Inflammatory macrophage treated with lipopolysaccharide for 4 hours (primary cell): ENCODE data around the gene DYNC1I1.

Experiments
- DNase-seq: peaks from one replicate; pipeline ENCODE4 v3.0.0-alpha.2; 2020

DYNC1I1 gene

GRCh38 chr7:95794917-95795515, 22.7 kb downstream of the DYNC1I1 start:
- DNase-seq, result peak; percentile 25

DNA sequence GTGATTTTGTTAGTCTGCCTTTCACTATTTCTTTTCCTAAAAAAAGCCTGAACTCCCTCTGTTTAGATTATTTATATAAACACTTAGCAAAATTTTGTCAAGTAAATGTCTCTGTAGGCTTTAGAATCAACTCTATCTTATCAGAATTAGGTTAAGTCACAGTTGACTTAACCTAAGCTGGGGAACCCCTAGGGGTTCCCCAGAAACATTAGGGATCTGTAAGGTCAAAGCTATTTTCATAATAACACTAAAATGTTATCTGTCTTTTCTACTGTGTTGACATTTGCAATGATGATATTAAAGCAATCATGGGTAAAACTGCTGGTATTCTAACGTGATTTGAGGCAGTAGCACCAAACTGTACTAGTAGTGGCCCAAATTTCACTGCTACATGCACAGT, 24.3 kb downstream of the DYNC1I1 start:
- DNase-seq, result no peak

DNA sequence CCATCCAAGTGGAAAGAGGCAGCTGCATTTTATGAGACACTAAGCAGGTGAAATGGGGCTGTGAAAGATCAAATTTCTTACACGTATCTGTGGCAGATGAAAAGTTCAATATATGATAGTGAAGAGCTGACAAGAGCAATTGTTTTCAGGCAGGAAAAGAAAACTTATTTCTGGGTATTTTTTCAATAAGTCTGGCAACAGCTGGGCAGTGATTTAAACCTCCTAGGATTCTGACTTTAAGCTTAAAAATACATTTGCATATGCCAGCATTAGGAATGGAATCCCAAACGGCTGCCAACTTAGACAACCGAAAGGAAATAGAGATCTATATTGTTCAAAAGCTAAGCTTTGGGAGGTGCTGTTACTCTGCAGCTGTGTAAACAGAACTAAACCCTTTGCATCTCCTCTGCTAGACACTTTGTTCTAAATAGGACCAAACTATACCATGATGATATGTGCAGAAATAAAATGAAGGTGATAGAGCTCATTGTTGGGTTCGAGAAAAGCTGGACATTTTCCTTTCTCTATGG, 26.1 kb downstream of the DYNC1I1 start:
- no peak for DNase-seq

GRCh38 chr7:95800787-95801186, 28.4 kb downstream of the DYNC1I1 start:
- DNase-seq, result no peak

GRCh38 chr7:95802270-95802669, 29.9 kb downstream of the DYNC1I1 start:
- no peak for DNase-seq

DNA sequence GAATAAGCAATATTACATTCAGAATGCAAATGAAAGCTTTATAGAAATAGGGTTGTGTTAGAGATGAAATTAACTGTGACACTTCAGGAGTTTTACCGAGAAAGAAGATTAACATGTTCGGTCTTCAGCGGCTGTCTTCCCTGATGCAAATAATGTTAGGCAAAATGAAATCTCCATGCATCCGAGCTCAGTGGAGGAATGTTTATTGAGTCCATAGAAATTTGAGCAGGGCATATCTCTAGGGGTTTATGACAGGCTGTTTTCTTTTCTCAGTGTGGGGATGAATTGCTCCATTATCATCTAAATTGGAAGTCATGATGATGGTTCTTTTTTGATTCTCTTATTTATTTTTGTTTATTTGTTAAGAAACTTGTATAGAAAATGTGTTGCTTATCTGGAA, 31.7 kb downstream of the DYNC1I1 start:
- no peak for DNase-seq

GRCh38 chr7:95805909-95806308, 33.6 kb downstream of the DYNC1I1 start:
- no peak for DNase-seq

DNA sequence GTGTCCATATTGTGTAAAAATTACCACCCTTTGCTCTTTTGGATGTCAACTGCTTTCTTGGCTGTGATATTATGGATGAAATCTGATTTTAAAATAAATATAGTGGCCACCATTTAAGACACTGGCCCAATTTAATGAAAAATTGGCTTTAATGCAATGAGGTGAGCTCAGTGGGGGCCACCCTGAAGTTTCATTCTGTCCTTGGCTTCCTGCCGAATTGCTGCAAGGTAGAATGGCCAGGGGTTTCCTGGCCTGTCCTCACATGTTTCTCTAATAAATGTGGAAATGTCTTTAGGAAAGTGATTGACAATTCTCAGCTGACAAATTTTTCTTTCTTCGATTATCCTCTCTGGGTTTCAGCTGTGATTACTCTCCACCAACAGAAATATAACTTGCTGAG, 36.0 kb downstream of the DYNC1I1 start:
- DNase-seq, result no peak

- no peak for DNase-seq
Observed at GRCh38 chr7:95811846-95812445, 39.6 kb downstream of the DYNC1I1 start.

DNA sequence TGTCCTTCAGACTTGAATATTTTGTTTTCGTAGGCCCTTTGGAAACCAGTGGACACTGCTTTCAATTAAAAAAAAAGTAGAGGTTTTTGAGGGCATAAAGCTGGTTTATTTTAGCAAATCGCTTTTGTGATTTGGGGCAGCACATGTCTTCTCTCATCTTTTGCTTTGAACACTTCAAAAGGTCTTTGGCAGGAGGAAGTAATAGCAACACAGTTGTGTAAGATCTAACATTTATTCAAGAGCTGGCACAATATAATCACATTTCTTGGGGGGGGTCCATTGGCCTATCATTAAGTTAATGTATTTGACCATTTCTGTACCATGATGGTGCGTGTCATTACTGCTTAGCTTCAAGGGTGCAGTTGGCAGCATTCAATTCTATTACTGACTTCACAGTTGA, 42.4 kb downstream of the DYNC1I1 start:
- no peak for DNase-seq

DNA sequence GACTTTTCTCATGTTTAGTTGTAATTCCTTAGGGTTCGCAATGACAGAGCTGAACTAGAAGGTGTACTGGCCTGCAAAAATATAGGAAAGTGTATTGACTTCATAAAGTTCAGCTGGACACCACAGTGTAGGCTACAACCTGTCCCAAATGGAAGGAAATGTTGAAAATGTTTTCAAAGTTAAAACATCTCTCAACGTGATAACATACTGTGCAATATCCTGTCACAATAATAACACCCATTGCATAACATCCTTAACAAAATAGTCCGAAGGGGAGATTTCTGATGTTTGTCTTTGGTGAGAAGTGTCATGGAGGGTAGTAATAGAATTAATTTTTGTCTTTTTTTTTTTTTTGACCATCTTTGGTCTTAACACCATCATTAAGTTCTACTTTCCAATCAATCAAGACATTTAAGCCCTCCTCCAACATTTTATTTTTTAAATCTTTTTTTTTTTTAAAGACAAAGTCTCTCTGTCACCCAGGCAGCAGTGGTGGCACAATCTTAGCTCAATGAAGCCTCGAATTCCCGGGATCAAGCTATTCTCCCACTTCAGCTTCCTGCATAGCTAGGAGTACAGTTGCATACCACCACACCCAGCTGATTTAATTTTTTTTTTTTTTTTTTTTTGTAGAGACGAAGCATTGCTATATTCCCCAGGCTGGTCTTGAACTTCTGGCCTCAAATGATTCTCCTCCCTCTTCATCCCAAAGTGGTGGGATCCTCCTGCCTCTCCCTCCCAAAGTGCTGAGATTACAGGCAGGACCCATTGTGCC, 45.7 kb downstream of the DYNC1I1 start:
- DNase-seq, result no peak

DNA sequence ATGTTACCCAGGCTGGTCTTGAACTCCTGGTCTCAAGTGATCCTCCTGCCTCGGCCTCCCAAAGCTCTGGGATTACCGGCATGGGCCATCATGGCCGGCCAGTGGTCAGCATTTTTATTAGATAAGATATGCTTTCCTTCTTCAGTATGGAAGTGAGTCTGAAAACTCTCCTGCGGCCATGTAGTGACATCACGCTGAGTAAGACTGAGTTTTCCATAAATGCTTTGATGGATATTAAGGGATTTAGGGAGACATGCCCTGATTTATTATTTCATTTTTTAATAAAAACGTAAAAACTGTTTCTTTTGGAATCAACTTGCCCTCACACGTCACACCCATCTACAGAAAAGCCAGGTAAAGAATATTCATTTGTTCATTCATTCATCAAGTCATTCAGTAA, 48.4 kb downstream of the DYNC1I1 start:
- no peak for DNase-seq

DNA sequence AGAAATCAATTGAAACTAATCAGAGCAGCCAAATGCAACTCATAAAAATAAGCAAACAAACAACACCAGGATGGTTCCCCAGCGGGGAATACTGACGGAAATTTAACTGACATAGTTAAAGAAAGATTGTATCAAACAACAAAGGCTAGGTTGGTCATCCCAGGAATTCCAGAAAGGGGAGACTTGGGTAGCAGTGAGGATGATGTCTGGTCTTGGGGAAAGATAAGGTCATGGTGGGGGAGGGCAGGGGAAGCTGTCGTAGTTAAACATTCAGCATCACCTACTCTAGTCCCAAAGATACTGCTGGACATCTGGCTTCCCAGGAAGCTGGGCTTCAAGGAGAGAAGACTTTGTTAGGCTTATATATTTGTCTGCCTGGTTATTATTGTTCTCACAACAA, 50.4 kb downstream of the DYNC1I1 start:
- no peak for DNase-seq

GRCh38 chr7:95824616-95825015, 52.3 kb downstream of the DYNC1I1 start:
- no peak for DNase-seq

DNA sequence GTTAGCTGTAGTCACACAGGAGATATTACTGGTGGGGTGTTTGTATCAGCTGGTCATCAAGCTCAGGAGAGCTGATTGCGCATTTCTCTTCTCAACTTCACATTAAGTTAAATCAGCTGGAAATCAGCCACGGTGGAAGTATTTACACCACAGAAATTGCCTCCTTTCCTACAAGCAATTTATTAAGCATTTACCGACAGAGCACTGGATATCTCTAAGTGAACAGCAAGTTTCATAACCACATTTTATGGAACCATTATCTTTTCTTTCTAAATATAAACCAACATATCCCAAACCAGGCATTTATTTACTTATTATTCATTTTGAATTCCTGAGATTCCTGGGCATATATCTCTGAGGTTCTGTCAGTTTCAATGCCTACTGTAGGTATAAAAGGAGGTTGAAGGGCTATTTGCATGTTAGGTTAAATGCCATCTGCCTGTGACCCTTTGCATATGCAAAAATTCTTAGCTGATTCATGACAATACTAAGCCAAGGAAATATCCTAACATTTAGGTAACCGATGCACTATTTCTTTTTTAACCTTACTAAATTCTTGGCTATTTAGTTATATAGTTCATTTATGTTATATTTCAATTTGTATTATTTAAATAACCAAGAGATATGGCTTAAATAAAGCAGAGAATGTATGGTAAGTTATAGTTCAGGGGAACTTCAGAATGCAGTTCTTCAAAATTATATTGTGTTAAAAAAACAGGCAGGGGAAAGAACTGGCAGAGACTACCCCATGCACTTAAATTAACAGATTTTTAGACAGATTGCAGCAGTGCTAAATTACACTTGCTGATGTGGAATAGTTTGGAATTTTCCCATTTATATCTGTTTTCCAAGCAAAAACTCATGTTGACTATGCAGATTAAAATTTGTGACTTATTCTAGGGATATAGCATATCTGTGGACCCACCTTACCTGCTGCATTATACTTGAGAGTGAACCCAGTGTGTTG, 56.8 kb downstream of the DYNC1I1 start:
- no peak for DNase-seq

DNA sequence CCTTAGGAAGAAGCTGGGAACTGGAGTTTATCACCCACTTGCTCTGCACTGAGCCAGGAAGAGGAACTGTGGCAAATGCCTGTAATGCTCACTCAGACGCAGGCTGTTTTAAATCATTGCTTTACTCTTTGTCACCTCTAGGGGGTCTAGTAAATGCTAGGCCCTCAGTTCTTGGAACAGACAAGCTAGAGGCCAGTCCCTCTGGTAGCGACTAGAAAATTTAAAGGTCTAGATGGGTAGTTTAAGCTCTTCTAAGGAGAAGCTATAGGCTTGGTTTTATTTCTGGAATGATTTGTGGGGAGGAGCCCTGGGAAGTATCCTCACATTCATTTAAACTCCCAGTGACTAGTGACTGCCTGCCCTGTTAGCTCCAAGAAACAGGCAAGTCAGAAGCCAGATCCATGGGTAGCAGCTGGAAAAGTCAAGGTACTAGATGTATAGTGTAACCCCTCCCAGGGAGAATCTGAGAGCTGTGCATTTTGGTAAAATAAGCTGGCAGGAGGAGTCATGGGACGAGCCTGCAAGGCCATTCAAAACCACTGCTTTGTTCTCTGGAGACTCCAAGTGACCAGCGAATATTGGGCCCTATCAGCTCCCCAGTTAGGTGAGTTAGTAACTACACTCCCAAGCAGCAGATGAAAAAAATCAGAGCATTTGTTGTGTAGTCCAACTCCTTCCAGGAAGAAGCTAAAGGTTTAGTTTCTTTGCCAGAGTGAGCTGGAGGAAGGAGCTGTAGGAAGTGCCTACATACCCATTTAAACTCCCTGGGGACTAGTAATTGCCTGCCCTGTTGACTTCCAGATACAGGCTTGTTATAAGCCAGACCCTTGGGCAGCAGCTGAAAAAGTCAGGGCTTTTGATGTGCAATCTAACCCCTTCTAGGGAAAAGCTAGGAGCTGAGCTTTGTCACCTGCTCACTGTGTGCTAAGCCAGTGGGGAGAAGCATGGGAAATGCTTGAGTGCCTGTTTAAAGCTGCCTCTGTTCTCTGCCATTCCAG, 68.9 kb downstream of the DYNC1I1 start:
- peak; percentile 7 for DNase-seq

GRCh38 chr7:95843286-95843685, 70.9 kb downstream of the DYNC1I1 start:
- DNase-seq, result no peak

DNA sequence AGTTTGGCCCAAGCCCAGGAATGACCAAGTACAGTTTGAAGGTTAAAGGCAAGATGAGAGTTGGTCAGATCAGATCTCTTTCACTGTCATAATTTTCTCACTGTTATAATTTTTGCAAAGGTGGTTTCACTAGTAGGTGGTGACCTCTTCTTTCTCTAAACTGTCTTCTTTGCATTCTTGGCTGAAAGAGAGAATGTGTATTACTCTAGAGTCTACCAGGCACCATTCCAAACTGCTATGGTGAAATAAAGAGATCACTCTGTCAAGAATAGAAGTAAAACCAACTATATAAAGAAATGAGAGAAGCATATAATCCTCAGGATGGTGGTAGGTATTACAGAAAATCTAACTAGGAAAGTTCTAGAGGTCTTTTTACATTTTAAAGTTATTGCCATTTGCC, 72.7 kb downstream of the DYNC1I1 start:
- DNase-seq, result no peak

GRCh38 chr7:95847061-95847460, 74.7 kb downstream of the DYNC1I1 start:
- no peak for DNase-seq

DNA sequence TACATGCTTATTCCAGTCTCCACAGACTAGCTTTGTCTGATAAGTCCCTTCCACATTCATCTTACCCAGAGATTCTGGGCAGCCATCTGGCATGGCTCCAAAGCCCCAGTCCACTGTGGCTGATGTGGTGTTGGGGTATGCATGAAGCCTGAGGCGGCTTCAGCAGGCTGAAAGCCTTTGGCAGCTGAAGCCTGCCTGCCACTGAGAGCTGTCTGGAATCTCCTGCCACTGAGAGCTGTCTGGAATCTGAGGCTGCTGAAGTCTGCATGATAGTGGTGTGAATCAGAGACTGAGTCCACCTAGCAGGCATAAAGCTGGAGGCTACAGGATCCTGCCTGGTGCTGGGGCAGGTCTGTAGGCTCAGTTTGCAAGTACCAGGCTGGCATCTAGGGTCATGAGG, 87.1 kb downstream of the DYNC1I1 start:
- no peak for DNase-seq

DNA sequence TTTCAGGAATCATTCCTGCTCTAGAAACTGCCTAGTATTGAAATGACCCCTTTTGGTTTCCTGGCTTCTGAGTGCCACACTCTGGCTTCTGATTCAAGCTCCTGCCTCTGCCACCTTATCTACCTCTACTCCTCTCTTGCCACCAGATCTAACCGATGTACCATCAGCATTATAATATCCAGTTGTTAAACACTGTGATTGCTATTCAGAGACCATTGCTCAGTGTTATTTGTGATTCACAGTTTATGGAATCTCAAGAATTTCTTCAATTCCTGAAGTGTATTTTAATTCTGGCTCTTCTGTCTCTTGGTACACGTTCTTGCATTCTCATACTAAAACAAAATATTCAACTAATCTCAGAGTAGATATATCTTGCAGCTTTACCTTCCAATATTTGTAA, 88.7 kb downstream of the DYNC1I1 start:
- no peak for DNase-seq

DNA sequence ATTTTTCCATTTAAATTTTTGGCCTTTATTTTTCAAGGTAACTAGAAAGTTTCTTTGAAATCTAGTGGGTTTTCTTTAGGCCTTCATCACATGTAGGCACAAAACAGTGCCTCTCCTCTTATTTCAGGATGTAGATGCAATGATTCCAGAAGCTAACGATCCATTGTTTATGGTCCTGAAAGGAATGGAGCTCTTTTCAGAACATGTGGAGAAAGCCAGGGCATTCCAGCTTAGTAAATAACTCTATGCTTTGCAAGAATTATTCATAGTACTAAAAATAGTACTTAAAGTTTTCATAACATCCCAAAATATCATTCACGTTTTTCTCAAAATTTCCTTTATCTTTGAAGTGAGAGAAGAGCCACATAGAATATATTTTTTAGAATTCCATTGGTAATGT, 91.3 kb downstream of the DYNC1I1 start:
- DNase-seq, result no peak
